Raji (cell line): ENCODE measurements around the gene NCAPH2.

Source experiments
- POLR2A ChIP-seq: IDR thresholded peaks from 2 replicates; pipeline ENCODE4 v1.6.1; 2011; ENCODE audit warnings: low read depth, low read length, control low read depth; ENCODE audit not compliant: insufficient read depth

NCAPH2 gene

GRCh38 chr22:50483977-50484853, 23.8 kb upstream of the NCAPH2 start:
- no peak for TF ChIP-seq POLR2A

DNA sequence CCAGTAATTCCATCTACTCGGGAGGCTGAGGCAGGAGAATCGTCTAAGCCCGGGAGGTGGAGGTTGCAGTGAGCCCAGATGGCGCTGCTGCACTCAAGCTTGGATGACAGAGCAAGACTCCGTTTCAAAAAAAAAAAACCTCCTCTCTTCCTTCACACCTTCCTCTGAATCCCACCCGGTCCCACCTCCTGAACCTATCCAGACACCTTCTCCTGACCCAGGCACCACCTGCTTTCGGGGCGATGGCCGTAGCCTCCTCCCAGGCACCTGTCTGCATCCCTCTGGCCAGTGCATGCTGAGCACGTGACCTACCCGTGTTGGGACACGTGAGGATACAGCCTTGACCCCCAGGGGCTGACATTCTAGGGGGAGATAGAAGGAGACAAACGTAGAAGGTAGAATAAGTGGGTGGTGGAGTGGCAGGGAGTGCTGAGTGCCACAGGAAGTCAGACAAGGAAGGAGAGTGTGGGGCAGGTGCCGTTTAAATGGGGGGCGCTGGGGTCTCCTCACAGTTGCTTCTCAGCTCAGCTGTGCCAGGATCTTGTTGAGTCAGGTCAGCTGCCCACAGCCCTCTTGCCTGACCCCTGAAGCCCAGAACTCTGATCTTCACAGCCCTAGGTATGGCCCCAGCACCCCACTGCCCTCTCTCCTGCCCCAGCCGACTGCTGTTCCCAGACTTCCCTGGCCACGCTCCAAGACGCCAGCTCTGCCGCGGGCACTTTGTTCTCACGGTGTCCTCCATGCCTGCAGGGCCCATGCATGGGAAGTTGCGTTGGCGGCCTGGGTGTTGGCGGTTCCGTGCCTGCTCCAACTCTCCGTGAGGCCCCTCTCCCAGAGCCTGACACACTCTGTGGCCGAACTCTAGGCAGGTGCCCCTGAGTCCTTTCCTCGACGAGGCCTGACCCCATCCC, 22.5 kb upstream of the NCAPH2 start:
- TF ChIP-seq POLR2A, result no peak

DNA sequence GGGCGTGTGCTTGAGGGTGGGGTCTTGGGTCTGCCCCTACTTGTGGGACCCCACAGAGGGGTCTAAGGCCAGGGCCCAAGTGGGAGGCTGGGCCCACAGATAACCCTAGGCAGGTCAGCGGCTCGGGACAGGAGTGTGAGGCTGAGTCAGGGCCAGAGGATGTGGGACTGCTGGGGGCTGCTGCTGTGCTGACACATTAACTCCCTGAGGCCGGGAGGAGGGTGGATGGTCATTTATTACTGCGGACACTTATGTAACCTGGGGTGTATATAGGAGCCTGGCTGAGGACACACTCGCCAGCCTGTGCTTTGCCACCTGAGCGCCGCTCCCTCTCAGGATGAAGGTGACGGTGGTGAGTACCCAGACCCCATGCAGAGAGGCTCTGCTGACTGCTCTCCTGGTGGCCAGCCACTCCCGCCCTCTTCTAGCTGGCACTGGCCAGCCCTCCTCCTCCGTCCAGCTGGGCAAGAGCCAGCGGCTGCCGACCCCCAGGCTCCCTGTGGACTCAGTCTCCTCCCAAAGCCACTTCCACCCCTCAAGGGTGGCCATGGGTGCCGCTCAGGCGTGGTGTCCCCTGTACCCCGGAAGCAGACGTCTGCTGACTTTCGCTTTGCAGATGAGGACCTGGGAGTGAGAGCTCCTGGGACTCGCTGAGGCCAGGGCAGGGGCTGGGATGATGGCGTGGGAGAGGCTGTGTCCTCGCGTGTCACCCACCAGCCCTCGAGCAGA, 21.3 kb upstream of the NCAPH2 start, which contains the start of gene MIOX:
MIOX (plus strand) TSS at position 299 of the 729 bp plus-strand sequence; CDS start at position 338, 39 bp downstream.
- TF ChIP-seq POLR2A, result no peak

- TF ChIP-seq POLR2A, result no peak
Measured at GRCh38 chr22:50487290-50488005, 20.6 kb upstream of the NCAPH2 start.

DNA sequence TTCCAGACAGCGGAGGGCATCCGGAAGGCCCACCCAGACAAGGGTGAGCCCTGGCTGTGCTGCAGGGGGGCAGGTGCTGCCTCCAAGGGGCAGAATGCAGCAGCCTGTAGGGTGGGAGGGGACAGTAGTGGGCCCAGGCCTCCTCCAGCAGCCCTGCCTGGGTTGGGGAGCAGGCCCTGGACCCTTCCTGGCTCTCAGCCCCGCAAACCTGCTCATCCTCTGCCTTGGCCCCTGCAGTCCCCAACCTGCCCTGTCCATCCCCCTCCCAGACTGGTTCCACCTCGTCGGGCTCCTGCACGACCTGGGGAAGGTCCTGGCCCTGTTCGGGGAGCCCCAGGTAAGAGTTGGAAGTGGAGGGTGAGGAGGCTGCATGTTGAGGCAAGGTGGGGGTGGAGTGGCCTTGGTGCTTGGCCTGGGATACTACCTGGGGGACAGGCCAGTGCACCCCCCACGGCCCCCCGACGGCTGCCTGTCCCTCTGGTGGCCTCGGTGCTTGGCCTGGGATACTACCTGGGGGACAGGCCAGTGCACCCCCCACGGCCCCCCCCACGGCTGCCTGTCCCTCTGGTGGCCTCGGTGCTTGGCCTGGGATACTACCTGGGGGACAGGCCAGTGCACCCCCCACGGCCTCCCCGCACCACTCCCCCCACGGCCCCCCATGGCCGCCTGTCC, 19.9 kb upstream of the NCAPH2 start:
- TF ChIP-seq POLR2A, result no peak

GRCh38 chr22:50488886-50489285, 19.1 kb upstream of the NCAPH2 start:
- no peak for TF ChIP-seq POLR2A

DNA sequence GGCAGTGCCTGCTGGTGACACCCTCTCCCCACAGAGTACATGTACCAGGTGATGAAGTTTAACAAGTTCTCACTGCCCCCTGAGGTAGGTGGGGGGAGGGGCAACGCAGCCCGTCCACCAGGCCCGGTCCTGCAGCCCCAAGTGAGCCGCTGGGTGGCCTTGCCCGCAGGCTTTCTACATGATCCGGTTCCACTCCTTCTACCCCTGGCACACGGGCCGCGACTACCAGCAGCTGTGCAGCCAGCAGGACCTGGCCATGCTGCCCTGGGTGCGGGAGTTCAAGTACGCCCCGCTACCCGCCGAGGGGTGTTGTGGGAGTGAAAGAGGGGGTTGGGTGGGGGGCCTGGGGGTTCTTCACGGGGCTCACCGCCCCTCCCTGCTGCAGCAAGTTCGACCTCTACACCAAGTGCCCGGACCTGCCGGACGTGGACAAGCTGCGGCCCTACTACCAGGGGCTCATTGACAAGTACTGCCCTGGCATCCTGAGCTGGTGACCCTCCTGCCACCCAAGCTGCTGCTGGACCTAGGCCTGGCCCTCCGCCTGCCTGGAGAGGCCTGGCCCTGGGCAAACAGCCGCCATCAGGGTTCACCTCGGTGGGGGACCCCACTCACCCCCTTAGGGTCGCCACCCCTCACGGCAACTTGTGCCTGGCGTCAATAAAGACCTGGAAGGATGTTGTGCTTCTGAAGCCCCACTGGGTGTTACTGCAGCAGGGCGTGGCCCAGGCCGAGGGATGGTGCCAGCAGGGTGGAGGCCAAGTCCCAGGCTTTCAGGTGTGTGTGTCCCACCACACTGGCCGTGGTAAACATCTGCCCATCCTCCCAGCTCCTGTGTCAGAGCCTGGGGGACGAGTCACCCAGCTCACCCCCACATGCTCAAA, 18.4 kb upstream of the NCAPH2 start:
- TF ChIP-seq POLR2A, result no peak

GRCh38 chr22:50490531-50491308, 17.3 kb upstream of the NCAPH2 start:
- no peak for TF ChIP-seq POLR2A

- TF ChIP-seq POLR2A, result no peak
Measured at GRCh38 chr22:50497093-50497492, 10.9 kb upstream of the NCAPH2 start.

DNA sequence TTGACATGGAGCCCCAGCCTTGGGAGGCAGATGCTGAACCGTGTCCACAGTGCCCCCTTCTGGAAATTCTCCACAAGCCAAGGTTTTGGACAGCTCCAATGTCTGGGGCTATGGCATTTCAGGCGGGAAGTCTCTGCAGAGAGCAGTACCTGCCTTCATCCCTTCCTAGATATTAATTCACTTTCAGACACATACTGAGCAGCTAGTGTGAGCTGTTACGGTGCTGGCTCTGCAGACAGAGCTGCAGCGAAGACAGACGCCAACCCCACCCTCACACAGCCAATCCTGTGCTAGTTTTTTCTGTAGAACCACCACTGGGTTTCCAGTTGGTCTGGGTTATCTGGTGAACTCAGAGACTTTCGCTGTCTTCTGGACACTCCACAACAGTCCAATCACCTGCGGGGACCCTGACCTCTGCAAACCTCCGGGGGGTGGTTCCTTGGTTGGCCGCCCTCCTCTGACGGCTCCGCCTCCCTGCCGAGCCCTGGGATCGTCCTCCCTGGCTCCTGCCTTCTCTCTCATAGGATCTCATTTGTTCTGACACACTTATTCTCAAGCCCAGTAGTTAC, 9.6 kb upstream of the NCAPH2 start:
- TF ChIP-seq POLR2A, result no peak

GRCh38 chr22:50500452-50500851, 7.6 kb upstream of the NCAPH2 start:
- TF ChIP-seq POLR2A, result no peak

DNA sequence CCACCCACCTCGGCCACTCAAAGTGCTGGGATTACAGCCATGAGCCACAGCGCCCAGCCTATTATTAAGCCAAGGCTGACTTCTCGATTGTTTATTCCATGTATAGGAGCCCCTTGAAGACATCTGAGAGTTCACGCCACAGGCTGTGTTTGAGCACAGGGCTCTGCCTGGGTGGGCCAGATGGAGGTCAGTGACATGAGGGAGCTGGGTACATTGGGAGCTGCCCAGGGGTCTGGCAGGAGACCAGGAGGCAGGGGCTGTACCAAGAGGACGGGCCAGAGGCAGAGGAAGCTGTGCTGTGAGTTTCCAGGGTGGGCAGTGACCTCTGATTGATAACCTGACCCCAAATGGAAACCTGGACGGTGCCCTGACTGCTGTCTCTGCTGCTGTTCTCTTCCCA, 5.9 kb upstream of the NCAPH2 start:
- TF ChIP-seq POLR2A, result no peak
